Astrocyte of the cerebellum (primary cell): ENCODE measurements around the gene RALGDS.
A peak's percentile ranks its signal among the peaks of the same experiment; 100 is the strongest.

Experiments used
- DNase-seq: peaks from one replicate; pipeline ENCODE4 v3.0.0-alpha.2; 2011; ENCODE audit warnings: low read depth
- H3K4me3 ChIP-seq: 2 replicates; pipeline ENCODE4 v1.5.1; 2011; ENCODE audit warnings: mild to moderate bottlenecking, low read depth, low read length, moderate library complexity
- CTCF ChIP-seq: IDR thresholded peaks from 2 replicates; pipeline ENCODE4 v1.5.1; 2012; ENCODE audit warnings: low read length, low read depth, moderate library complexity, mild to moderate bottlenecking; ENCODE audit errors: missing control alignments
- in situ Hi-C: cut with HindIII; loops from 2 replicates; pipeline ENCODE4 v1.10.0; 2017; ENCODE audit warnings: low sequenced_read_pairs

RALGDS gene

DNA sequence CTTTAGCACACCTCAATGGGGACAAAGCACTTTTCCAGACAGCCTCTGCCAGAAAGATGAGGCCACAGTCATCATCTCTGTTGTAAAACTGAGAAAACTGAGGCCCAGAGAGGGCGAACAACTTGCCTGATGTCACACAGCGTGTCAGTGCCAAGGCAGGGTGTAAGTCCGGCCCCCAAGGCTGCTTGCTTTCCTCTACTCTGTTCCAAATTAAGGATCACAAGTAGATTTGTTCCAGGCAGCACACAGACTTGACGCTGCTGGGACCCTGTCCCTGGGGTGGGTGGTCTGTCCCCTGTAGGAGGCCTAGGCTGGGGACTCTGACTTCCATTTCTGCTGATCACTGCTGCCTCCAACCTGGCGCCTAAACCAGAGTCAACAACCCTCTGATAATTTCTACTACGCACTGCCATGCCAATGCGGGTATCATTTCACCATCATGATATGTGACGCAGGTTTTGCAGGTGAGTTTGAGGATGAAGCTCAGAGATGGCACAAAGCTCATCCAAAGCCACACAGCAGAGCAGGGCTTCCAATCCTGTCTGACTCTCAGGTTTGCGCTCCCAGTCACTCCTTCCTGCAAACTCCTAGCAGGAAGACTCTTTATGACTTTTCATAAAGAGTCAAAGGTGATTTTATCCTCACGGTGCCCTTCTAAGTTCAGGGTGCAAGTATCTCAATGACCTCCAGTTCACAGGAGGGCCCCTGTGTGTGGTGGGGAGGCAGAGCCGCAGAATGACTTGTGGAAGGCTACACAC is 13.5 kb upstream of the RALGDS start:
- no peak overlapping the region for H3K4me3 ChIP-seq
- no peak for TF ChIP-seq CTCF
- DNase-seq = no peak
- in situ Hi-C loops = no loop called here

DNA sequence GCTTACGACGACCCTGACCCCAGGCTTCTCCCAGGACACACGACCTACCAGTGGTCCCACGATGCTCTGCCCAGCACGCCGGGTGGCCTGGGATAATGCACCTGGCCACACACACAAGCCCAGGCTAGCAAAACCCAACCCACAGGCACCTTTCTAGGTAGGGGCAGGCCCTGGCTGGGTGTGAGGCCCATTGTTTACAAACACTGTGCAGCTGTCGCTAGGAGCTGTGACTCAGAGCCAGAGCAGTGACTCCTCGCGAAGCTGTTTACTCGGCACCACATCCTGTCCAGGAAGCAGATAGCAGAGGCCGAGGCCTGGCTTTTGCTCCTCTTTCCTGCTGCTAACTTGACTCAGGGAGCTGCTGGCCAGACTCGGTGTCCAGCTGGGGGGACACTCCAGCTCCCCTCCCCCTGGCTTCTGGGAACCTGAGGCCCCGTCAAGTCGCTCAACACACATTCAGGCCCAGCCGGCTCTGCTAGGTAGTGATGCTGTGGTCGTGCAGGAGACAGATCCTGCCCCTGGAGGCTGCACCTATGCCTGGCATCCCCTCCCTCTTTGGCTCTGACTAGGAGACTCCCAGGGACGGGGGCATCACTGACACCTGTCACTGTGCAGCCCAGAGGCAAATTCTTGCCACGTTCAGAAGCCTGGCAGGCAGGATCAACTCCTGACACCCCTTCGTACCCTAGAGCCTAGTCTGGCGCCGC is 12.8 kb upstream of the RALGDS start:
- no peak overlapping the region for H3K4me3 ChIP-seq

DNA sequence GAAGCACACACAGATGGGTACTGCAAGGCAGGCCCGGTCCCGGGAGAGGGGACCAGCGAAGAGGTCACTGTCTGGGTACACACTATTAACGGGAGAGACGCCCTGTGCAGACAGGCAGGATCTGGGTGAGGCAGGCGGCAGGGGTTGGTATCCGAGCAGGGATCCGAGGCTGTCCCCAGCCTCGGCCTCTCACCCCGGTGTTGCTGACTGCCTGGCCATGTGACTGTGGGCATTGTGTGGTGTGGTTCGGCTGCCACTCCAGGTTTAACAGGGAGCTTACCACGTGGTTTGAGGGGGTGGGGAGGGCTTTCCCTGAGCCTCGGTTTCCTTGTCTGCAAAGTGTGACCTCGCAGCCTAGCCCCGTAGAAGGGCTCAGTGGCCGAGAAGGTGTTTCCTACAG is 11.1 kb upstream of the RALGDS start:
- TF ChIP-seq CTCF = no peak
- in situ Hi-C loops = no loop called here
- DNase-seq = no peak
- no peak overlapping the region for H3K4me3 ChIP-seq

More for the DNA sequence above, 12.8 kb upstream of the RALGDS start:
- DNase-seq = peak; percentile 76
- no peak for TF ChIP-seq CTCF
- in situ Hi-C loops = no loop called here

GRCh38 chr9:133131506-133131905 is 10.5 kb upstream of the RALGDS start:
- DNase-seq = no peak
- no peak overlapping the region for H3K4me3 ChIP-seq
- TF ChIP-seq CTCF = no peak
- in situ Hi-C loops = no loop called here

DNA sequence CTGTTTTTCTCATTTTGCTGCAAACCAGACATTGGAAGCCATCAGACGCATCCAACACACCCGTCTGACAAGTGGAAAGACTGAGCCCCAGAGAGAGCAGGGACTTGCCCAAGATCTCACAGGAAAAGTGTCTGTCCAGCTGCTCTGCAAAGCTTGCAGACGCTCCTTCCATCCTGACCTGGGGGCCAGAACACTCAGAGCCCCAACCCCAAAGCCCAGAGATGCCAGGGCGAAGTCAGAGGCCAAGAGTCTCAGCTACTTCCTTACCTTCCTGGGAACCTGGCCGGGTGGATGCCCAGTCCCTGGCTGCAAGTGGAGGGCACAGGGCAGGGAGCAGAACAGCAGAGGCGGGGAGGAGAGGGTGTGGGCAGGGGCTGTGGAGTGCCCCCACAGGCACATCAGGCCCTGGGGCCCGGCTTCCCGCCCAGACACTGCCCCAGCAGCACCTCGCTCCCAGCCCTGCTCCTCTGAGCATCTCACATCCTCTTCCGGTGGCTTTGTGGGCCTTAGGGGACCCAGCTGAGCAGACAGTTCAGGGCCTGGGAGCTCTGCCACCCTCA is 9.7 kb upstream of the RALGDS start:
- no peak for DNase-seq
- no peak for TF ChIP-seq CTCF
- in situ Hi-C loops = no loop called here
- no peak overlapping the region for H3K4me3 ChIP-seq

DNA sequence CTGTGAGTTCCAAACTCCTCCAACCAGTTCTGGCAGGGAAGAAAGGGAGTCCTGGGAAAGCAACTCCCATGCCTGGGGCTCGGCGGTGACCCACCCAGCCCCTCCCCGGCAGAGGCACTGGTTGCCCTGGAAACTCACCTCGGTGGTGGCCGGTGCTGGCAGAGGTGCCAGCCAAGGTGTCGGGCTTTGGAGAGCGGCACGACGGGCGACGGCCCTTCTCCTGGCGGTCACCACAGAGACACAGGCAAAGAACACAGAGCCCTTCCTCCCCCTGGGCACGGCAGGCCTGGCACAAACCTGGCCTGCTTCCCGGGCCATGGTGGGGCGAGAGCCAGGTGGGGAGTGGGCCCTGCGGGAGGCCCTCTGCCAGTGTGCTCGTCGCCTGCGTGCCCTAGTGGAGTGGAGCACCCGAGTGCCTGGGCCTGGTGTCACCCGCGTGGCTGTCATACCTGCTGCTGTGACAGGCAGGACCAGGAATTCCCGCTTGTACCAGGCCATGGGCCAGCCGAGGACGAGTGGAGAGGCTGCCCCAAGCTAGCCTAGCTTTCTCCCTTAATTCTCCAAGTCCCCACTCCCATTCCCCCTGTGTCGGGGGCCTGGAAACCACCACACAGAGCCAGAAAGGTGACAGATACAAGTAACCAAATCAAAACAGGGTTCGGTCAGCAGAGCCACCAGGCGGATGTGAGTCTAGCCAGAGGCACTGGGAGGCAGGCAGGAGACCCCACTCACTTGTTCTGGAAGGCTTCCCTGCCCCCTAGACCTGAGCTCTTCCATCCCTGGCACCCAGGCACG is 8.2 kb upstream of the RALGDS start:
- TF ChIP-seq CTCF = no peak

More for the DNA sequence above, 8.2 kb upstream of the RALGDS start:
- no peak overlapping the region for H3K4me3 ChIP-seq
- in situ Hi-C loops = no loop called here
- no peak for DNase-seq
